HepG2 (cell line): Measurements from ENCODE around the gene SLC25A25. TPM values are rescaled to one million over a fixed set of nuclear protein-coding genes. Genes with fewer than 3 reads are reported as not detected.

Experiments used
- AGO1 ChIP-seq: fragments of 200-400 bp; formaldehyde crosslinking; IDR thresholded peaks from 2 replicates; pipeline ENCODE4 v1.6.1; 2017; ENCODE audit warnings: mild to moderate bottlenecking, low read depth, low read length, moderate library complexity; ENCODE audit not compliant: poor library complexity, severe bottlenecking
- ARID4A ChIP-seq: sonication (generic); formaldehyde crosslinking; IDR thresholded peaks from 2 replicates; pipeline ENCODE4 v1.5.0; 2020; ENCODE audit warnings: mild to moderate bottlenecking, missing genetic modification reagents, borderline replicate concordance
- CCAR2 ChIP-seq: fragments of 200-400 bp; formaldehyde crosslinking; optimal IDR thresholded peaks from 2 replicates; pipeline ENCODE3; 2018; ENCODE audit warnings: low read depth, mild to moderate bottlenecking, low read length, moderate library complexity
- E2F1 ChIP-seq: sonication (generic); formaldehyde crosslinking; IDR thresholded peaks from 2 replicates; pipeline ENCODE4 v1.5.0; 2020; ENCODE audit warnings: missing genetic modification reagents
- ELF4 ChIP-seq: sonication (generic); formaldehyde crosslinking; IDR thresholded peaks from 2 replicates; pipeline ENCODE4 v1.5.0; 2020; ENCODE audit warnings: missing genetic modification reagents, mild to moderate bottlenecking, moderate library complexity, borderline replicate concordance
- FOXA1 ChIP-seq, 2 experiments: fragments of 450-650 bp in 1 of 2; sonication (generic) in 1 of 2; formaldehyde crosslinking in 1 of 2; IDR thresholded peaks; 2 replicates each; pipeline versions ENCODE4 v1.4.0 to v1.6.1; 2016 to 2020; ENCODE audit warnings: missing genetic modification reagents in 1 of 2
- GATAD2A ChIP-seq: IDR thresholded peaks from 2 replicates; pipeline ENCODE4 v1.6.1; 2016
- MIER2 ChIP-seq: IDR thresholded peaks from 2 replicates; pipeline ENCODE4 v1.6.1; 2016; ENCODE audit warnings: missing biosample characterization, missing genetic modification reagents
- NONO ChIP-seq, 2 experiments: fragments of 450-650 bp in 1 of 2; sonication (generic) in 1 of 2; formaldehyde crosslinking in 1 of 2; IDR thresholded peaks in 1 of 2; conservative IDR thresholded peaks in 1 of 2; 2 replicates each; pipeline versions ENCODE4 v1.6.1 to v1.8.0; 2017 to 2022; ENCODE audit warnings: mild to moderate bottlenecking in 1 of 2, missing genetic modification reagents in 1 of 2, moderate library complexity in 1 of 2
- PHF21A ChIP-seq: sonication (generic); formaldehyde crosslinking; IDR thresholded peaks from 2 replicates; pipeline ENCODE4 v1.5.0; 2020; ENCODE audit warnings: mild to moderate bottlenecking, missing genetic modification reagents
- RFXAP ChIP-seq: sonication (generic); formaldehyde crosslinking; IDR thresholded peaks from 2 replicates; pipeline ENCODE4 v1.4.0; 2020; ENCODE audit warnings: missing genetic modification reagents, borderline replicate concordance
- SCMH1 ChIP-seq: sonication (generic); formaldehyde crosslinking; IDR thresholded peaks from 2 replicates; pipeline ENCODE4 v1.9.0; 2021; ENCODE audit warnings: missing genetic modification reagents, mild to moderate bottlenecking, borderline replicate concordance
- SRY ChIP-seq: sonication (generic); formaldehyde crosslinking; IDR thresholded peaks from 2 replicates; pipeline ENCODE4 v1.8.0; 2022; ENCODE audit warnings: mild to moderate bottlenecking, missing genetic modification reagents
- ZBTB20 ChIP-seq: sonication (generic); formaldehyde crosslinking; IDR thresholded peaks from 2 replicates; pipeline ENCODE4 v1.8.1; 2023; ENCODE audit warnings: missing genetic modification reagents, low read depth, mild to moderate bottlenecking, borderline replicate concordance
- ZBTB39 ChIP-seq: sonication (generic); formaldehyde crosslinking; IDR thresholded peaks from 2 replicates; pipeline ENCODE4 v1.5.0; 2020; ENCODE audit warnings: missing genetic modification reagents
- ZC3H13 ChIP-seq: sonication (generic); formaldehyde crosslinking; IDR thresholded peaks from 2 replicates; pipeline ENCODE4 v1.8.1; 2023; ENCODE audit warnings: mild to moderate bottlenecking, missing genetic modification reagents, moderate library complexity
- ZNF383 ChIP-seq: sonication (generic); formaldehyde crosslinking; IDR thresholded peaks from 2 replicates; pipeline ENCODE4 v1.4.0; 2020; ENCODE audit warnings: missing genetic modification reagents, mild to moderate bottlenecking, borderline replicate concordance
- ZNF484 ChIP-seq: sonication (generic); formaldehyde crosslinking; IDR thresholded peaks from 2 replicates; pipeline ENCODE4 v1.5.1; 2020; ENCODE audit warnings: mild to moderate bottlenecking, low read depth, missing genetic modification reagents, borderline replicate concordance
- ZNF775 ChIP-seq: sonication (generic); formaldehyde crosslinking; IDR thresholded peaks from 2 replicates; pipeline ENCODE4 v1.4.0; 2020; ENCODE audit warnings: missing genetic modification reagents, mild to moderate bottlenecking, moderate library complexity, borderline replicate concordance
- ZSCAN31 ChIP-seq: sonication (generic); formaldehyde crosslinking; IDR thresholded peaks from 2 replicates; pipeline ENCODE4 v1.5.0; 2020; ENCODE audit warnings: low read depth, mild to moderate bottlenecking, missing genetic modification reagents
- polyA plus RNA-seq, 8 experiments: library from polyadenylated mRNA; depleted of rRNA in 3 of 8; stranded (reverse) in 7 of 8; unstranded in 1 of 8; fragments of >200 nt; fragmentation: Illumina TruSeq in 4 of 8; extraction: Trizol in 4 of 8; gene quantifications; 2 replicates each; pipeline versions ENCODE4 v1.2.1 to v1.2.3, GENCODE V29; 2011 to 2016; ENCODE audit warnings: low read depth in 4 of 8, missing spikeins in 1 of 8, mixed read lengths in 1 of 8; ENCODE audit not compliant: insufficient read depth in 1 of 8
- total RNA-seq, 5 experiments: library from RNA; depleted of rRNA; stranded (reverse); fragments of >200 nt; fragmentation: Illumina TruSeq; extraction: Trizol; gene quantifications; 2 replicates each; pipeline ENCODE4 v1.2.3, GENCODE V29; 2016; ENCODE audit warnings: low read depth in 1 of 5

The SLC25A25 gene
- total and polyA plus RNA-seq, 2 of the 13 experiments (the other 11 are each of a cell fraction or from before 2014, with no cell fraction given), result 10.5 to 24.8 TPM

- TF ChIP-seq MIER2 (CRISPR knock-in tag) (peak; percentile 60; the same call in 1 of the 2 replicates), ZSCAN31 (CRISPR knock-in tag) (0 out of 2 replicates have a peak, but pooled peaks have one; percentile 25), SRY (CRISPR knock-in tag) (peak; percentile 61; the same call in 1 of the 2 replicates), NONO (IDR thresholded peaks at IDR 0.05) (no peak), NONO (CRISPR knock-in tag; conservative IDR thresholded peaks at IDR 0.05) (0 out of 2 replicates have a peak, but pooled peaks have one; percentile 66), ZNF484 (CRISPR knock-in tag) (no peak), ARID4A (CRISPR knock-in tag) (peak; percentile 66; the same call in 1 of the 2 replicates), ZNF383 (CRISPR knock-in tag) (no peak), GATAD2A (CRISPR knock-in tag) (peak; percentile 86), E2F1 (CRISPR knock-in tag) (no peak), ZNF775 (CRISPR knock-in tag) (no peak), ZBTB20 (CRISPR knock-in tag) (0 out of 2 replicates have a peak, but pooled peaks have one; percentile 37), FOXA1 (IDR thresholded peaks at IDR 0.05) (no peak), FOXA1 (CRISPR knock-in tag; IDR thresholded peaks at IDR 0.05) (peak; percentile 49), PHF21A (CRISPR knock-in tag) (no peak), ZBTB39 (CRISPR knock-in tag) (no peak), SCMH1 (CRISPR knock-in tag) (no peak), ZC3H13 (no peak), ELF4 (CRISPR knock-in tag) (no peak), CCAR2 (no peak), AGO1 (no peak), RFXAP (no peak)
Observed at GRCh38 chr9:128117613-128118471, 49.8 kb downstream of the SLC25A25 start (continued).
